Astrocyte of the spinal cord (primary cell): ENCODE measurements around the gene BAHD1.

Source experiments
- DNase-seq: peaks from one replicate; pipeline ENCODE4 v3.0.0; 2011; ENCODE audit warnings: low read depth, low spot score
- H3K4me3 ChIP-seq: 2 replicates; pipeline ENCODE4 v1.5.1; 2011; ENCODE audit warnings: low read depth, mild to moderate bottlenecking, low read length, moderate library complexity
- in situ Hi-C: cut with HindIII; loops from 2 replicates; pipeline ENCODE4 v1.10.0; 2017; ENCODE audit warnings: low sequenced_read_pairs
- TF ChIP-seq, protein P1 (sequence below): IDR thresholded peaks from 2 replicates; pipeline ENCODE4 v1.5.1; 2012; ENCODE audit warnings: low read depth, mild to moderate bottlenecking, low read length, inconsistent platforms

The BAHD1 gene

DNA sequence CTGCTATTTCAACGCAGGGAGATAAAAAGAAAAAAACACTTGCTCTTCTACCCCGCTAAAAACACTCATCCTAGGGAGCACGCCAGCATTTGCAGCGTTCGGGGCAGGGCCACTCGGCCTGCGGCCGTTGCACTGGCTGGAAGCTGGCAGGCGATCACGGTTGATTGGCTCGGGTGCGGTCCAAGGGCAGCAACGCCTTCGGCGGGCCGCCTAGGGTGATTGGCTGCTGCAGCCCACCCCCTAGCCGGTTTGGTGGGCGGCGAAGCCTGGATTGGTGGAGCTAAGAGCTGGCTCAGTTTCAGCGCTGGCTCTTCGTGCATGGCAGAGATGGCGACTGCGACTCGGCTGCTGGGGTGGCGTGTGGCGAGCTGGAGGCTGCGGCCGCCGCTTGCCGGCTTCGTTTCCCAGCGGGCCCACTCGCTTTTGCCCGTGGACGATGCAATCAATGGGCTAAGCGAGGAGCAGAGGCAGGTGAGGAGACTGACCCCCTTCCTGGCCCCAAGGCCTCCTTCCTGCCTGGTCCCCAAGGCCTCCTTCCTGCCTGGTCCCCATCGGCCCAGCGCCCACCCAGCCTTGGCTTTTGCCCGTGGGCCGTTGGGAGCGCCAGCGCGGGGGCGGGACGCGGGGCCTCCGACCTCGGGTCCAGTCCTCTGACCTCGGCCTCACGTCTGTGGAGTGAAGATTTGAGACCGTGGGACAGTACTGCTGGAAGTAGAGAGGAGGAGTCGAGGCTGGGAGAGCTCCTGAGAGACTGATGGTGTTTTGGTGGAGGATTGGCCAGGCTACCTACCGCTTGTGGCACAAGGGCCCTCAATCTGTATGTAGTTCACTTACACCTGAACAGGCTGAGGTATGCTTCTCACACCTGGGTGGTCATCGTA lies 35.0 kb upstream of the BAHD1 start, which contains the start of gene IVD:
Gene IVD, plus strand, starts transcription at position 295 of the 881 bp plus-strand sequence. Its CDS starts 33 bp downstream, at position 328.
- TF ChIP-seq, protein P1, sequence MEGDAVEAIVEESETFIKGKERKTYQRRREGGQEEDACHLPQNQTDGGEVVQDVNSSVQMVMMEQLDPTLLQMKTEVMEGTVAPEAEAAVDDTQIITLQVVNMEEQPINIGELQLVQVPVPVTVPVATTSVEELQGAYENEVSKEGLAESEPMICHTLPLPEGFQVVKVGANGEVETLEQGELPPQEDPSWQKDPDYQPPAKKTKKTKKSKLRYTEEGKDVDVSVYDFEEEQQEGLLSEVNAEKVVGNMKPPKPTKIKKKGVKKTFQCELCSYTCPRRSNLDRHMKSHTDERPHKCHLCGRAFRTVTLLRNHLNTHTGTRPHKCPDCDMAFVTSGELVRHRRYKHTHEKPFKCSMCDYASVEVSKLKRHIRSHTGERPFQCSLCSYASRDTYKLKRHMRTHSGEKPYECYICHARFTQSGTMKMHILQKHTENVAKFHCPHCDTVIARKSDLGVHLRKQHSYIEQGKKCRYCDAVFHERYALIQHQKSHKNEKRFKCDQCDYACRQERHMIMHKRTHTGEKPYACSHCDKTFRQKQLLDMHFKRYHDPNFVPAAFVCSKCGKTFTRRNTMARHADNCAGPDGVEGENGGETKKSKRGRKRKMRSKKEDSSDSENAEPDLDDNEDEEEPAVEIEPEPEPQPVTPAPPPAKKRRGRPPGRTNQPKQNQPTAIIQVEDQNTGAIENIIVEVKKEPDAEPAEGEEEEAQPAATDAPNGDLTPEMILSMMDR = no peak
- DNase-seq = peak; percentile 96
- in situ Hi-C loops = loop anchor here (25.0 kb wide), 1 partner anchor 118 kb away; the partner anchor contains the start of gene ANKRD63
- peak within 1 kb of the TSS; percentile 87 for H3K4me3 ChIP-seq

DNA sequence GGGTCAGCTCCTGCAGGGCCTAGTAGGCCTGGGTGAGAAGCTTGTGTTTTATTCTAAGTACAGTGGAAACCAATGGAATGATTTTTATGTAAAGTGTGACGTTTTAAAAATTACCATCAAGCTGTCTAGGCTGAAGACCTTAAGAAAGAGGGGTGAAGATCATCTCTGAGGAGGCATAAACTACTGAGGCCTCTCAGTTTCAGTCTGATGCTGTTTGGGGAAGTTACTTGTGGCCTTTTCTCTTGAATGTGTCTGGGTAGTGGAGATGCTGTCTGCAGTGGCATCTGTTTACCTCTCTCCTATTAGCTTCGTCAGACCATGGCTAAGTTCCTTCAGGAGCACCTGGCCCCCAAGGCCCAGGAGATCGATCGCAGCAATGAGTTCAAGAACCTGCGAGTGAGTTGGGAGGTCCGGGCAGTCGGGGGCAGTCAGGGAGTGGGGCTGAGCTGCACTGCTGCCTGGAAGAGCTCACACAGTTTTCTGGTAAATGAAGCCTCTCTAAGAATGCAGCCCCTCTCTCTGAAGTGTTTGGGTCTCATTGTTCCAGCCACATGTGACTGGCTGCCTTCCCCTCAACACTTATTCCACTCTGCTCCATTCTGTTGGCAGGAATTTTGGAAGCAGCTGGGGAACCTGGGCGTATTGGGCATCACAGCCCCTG lies 33.3 kb upstream of the BAHD1 start:
- in situ Hi-C loops = loop anchor here (25.0 kb wide), 1 partner anchor 120 kb away; the partner anchor contains the start of gene ANKRD63
- no peak for DNase-seq
- no peak overlapping the region for H3K4me3 ChIP-seq
- TF ChIP-seq, protein P1 = no peak

DNA sequence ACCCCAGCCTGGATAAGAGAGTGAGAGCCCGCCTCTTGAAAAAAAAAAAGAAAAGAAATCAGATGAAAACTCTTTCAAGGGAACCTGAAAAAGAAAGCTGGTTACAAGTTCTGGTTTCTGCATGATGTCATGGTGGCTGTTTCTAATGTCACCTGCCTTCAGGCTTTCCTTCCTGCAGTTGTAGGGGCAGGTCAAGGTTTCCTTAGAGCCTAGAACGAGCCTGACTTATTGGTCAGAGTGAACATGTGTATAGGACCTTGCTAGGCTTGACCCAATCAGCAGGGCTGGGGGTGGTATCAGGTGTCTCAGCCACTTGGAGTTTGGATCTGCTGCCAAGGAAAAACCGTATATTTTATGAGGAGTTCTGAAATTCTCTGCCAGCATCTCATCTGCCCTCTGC lies 31.4 kb upstream of the BAHD1 start:
- DNase-seq = no peak
- in situ Hi-C loops = loop anchor here (25.0 kb wide), 1 partner anchor 122 kb away; the partner anchor contains the start of gene ANKRD63
- TF ChIP-seq, protein P1 = no peak
- no peak overlapping the region for H3K4me3 ChIP-seq

DNA sequence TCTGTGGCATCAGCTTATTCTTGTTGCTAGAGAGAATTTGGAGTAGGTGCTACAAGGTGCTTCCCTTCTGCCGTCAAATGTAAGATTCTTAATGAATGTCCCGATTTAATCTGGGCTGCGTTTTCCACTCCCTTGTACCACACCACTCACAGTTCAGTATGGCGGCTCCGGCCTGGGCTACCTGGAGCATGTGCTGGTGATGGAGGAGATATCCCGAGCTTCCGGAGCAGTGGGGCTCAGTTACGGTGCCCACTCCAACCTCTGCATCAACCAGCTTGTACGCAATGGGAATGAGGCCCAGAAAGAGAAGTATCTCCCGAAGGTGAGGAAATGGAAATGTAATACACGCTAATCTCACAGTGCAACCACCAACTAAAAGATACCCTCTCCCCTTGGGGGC lies 30.3 kb upstream of the BAHD1 start:
- no peak overlapping the region for H3K4me3 ChIP-seq
- TF ChIP-seq, protein P1 = no peak
- DNase-seq = no peak
- in situ Hi-C loops = loop anchor here (25.0 kb wide), 1 partner anchor 123 kb away; the partner anchor contains the start of gene ANKRD63

DNA sequence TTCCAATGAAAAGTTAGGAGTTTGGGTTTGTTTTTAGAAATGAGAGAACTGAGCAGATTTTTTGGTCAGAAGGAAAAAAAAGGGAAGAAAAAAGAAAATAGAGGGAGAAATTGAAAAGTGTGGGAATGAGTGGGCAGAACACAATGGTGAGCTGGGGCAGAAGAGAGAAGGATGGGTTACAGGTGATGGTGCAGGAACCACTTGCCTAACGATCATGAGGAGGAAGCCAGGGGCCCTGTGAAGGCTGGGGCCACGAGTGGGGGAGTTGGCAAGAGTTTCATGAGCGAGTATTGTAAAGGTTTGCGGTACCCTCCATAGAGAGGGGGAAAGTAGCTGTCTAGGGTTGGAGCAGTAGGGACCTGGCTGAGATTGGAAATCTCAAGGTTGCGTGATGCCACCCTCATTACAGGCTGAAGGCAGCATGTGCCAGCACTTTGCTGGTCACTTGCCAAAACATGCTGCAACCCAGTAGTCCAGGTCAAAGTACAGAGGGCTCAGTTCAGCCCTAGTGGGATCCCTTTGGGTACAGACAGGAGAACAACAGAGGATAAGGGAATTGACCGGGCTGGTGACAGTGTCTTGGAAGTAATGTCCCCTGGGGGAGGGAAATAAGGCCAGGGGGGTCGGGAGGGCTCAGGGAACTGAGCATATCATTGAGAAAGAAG lies 28.5 kb upstream of the BAHD1 start:
- no peak for DNase-seq
- in situ Hi-C loops = loop anchor here (25.0 kb wide), 1 partner anchor 125 kb away; the partner anchor contains the start of gene ANKRD63
- TF ChIP-seq, protein P1 = no peak
- H3K4me3 ChIP-seq = no peak overlapping the region

DNA sequence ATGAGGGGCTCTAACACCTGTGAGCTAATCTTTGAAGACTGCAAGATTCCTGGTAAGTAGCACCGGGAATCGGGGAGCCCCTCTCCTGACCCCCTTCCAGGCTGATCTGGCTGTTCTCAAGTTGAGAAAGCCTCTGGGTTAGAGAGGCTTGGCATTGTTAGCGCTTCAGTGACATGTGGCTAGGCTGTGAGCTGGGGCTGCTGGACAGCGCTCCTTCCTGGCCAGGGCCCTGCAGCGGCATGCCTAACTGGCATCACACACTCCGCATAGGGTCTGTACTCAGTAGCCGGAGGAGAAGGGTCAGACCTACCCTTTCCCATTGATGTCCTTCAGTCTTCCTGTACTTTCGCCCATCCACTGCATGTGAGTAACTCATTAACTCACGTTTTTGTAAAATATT lies 27.7 kb upstream of the BAHD1 start:
- H3K4me3 ChIP-seq = no peak overlapping the region
- DNase-seq = no peak
- in situ Hi-C loops = loop anchor here (25.0 kb wide), 1 partner anchor 126 kb away; the partner anchor contains the start of gene ANKRD63
- TF ChIP-seq, protein P1 = no peak
